Prostate gland (tissue), 2 donors: ENCODE results near the gene ABCG5.

Experiments used
- POLR2AphosphoS5 ChIP-seq: sonication (generic); formaldehyde crosslinking; IDR thresholded peaks from one replicate; pipeline ENCODE4 v1.6.1; 2017; ENCODE audit warnings: antibody characterized with exemption
- TF ChIP-seq, protein P1 (sequence below), 4 experiments: fragments of 200-600 bp in 2 of 4; fragments of 450-650 bp in 2 of 4; sonication (generic) in 2 of 4; IDR thresholded peaks; 1 replicate in 3 of 4; 2 replicates in 1 of 4; pipeline ENCODE4 v1.5.1; 2016 to 2019; ENCODE audit warnings: antibody characterized with exemption in 4 of 4, mild to moderate bottlenecking in 2 of 4, moderate library complexity in 2 of 4

DNA sequence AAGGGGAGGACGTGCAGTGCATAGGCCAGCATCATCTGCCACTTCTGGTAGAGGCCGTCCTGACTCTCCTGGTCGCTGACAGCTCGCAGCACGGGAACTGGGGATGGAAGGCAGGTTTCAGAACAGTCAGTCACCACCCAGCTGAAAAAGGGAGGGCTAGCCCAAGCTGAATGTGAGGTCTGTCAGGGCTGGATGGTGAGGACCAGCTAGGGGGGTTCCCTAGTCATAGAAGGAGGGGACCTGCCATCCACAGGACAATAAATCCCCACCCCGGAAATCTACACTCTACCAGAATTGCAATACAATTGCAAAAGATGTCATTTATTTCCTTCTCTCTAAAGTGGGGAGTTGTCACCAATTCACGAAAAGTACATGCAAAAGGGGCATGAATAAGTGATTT lies 15.8 kb downstream of the ABCG5 start:
- TF ChIP-seq, protein P1, sequence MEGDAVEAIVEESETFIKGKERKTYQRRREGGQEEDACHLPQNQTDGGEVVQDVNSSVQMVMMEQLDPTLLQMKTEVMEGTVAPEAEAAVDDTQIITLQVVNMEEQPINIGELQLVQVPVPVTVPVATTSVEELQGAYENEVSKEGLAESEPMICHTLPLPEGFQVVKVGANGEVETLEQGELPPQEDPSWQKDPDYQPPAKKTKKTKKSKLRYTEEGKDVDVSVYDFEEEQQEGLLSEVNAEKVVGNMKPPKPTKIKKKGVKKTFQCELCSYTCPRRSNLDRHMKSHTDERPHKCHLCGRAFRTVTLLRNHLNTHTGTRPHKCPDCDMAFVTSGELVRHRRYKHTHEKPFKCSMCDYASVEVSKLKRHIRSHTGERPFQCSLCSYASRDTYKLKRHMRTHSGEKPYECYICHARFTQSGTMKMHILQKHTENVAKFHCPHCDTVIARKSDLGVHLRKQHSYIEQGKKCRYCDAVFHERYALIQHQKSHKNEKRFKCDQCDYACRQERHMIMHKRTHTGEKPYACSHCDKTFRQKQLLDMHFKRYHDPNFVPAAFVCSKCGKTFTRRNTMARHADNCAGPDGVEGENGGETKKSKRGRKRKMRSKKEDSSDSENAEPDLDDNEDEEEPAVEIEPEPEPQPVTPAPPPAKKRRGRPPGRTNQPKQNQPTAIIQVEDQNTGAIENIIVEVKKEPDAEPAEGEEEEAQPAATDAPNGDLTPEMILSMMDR (IDR thresholded peaks at IDR 0.05), result no peak
- TF ChIP-seq POLR2AphosphoS5, result no peak
